ENCODE data around the gene ELMOD2. TPM values are rescaled to one million over a fixed set of nuclear protein-coding genes. Genes with fewer than 3 reads are reported as not detected.

Gene ELMOD2
- total RNA-seq, 1 donor from 2014 or later: 19.2 TPM

DNA sequence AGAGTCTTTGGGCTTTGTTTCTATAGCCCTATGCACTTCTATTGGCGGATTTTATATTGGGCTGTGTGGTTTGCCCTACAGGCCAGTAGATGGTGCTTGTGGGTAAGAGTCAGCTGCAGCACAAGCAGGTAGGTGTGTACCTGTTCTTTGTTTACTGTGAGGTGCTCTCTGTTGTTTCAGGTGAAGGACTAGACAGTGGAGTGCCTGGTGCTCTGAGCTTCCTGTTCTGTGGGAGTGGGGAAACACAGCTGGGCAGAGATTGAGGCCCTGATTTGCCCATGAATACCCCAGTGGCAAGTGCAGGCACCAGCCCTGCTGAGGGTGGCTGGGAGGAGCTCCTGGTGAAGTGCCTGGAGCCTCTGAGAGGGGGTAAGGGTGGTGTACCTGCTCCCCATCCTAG lies 71.1 kb downstream of the ELMOD2 start:
- peaks cover 2% of the 10 kb centered on the region for H3K27me3 ChIP-seq (ENCODE audit: control insufficient read depth, insufficient read depth, low read length)
- H3K4me3 ChIP-seq (ENCODE audit: low read depth, low read length): no peak overlapping the region
- TF ChIP-seq CTCF (IDR thresholded peaks at IDR 0.05; ENCODE audit: insufficient read depth, low read length, severe bottlenecking): peak; percentile 86
- DNase-seq (ENCODE audit: low read depth): peak; percentile 62
- peak; percentile 99 for FAIRE-seq
- no peaks in the 10 kb centered on the region for H3K36me3 ChIP-seq (ENCODE audit: control insufficient read depth, insufficient read depth, low read length)

DNA sequence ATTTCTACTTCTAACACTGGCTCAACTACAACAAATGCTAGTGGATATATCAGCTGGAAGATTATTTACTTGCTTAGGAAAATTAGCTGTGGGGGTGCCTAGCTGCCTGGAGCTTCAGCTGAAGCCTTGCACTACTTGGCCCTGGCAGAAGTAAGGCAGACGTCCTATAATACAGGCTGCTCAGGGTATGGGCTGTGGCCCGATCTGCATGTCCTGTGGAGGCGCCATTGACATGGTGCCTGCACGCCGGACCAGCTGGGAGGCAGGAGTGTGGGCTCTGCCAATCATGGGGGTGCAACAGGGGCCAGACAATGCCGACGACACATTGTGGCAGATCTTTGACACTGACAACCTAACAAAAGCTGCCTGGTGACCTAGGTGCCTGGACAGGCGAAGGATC lies 76.4 kb downstream of the ELMOD2 start:
- H3K4me3 ChIP-seq (ENCODE audit: low read depth, low read length): no peak overlapping the region
- no peak for FAIRE-seq

GRCh38 chr4:140602714-140603113 lies 78.7 kb downstream of the ELMOD2 start:
- peak; percentile 83 for FAIRE-seq
- Histone ChIP-seq H3K36me3 (ENCODE audit: control insufficient read depth, insufficient read depth, low read length) (no peaks in the 10 kb centered on the region), H3K4me3 (ENCODE audit: low read depth, low read length) (no peak overlapping the region), H3K27me3 (ENCODE audit: control insufficient read depth, insufficient read depth, low read length) (peaks cover 4% of the 10 kb centered on the region)
- TF ChIP-seq CTCF (IDR thresholded peaks at IDR 0.05; ENCODE audit: insufficient read depth, low read length, severe bottlenecking): no peak
- DNase-seq (ENCODE audit: low read depth): no peak

More for the DNA sequence above, 76.4 kb downstream of the ELMOD2 start:
- no peak for DNase-seq (ENCODE audit: low read depth)
- Histone ChIP-seq H3K27me3 (ENCODE audit: control insufficient read depth, insufficient read depth, low read length) (peaks cover 4% of the 10 kb centered on the region), H3K36me3 (ENCODE audit: control insufficient read depth, insufficient read depth, low read length) (no peaks in the 10 kb centered on the region)
- TF ChIP-seq CTCF (IDR thresholded peaks at IDR 0.05; ENCODE audit: insufficient read depth, low read length, severe bottlenecking): no peak

DNA sequence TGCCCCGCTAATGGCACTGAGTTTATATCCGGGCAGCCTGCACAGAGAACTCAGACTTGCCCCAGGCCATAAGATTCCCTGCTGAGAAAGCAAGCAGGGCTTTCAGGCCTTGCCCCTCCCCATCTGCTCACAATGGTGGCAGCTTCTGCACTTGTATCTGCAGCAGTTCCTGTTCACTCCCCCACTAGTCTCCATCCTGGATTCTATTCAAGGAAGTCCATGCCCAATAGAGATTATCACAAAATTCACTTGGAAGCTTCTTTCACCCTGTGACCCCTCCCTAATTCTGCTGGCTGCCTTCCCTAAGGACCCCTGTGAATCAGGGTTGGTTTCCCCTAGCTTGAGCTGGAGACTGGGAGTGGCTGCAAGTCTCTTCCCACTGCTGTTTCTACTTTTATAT lies 79.3 kb downstream of the ELMOD2 start:
- FAIRE-seq (no peak), DNase-seq (ENCODE audit: low read depth) (no peak)
- Histone ChIP-seq H3K27me3 (ENCODE audit: control insufficient read depth, insufficient read depth, low read length) (peaks cover 4% of the 10 kb centered on the region), H3K36me3 (ENCODE audit: control insufficient read depth, insufficient read depth, low read length) (no peaks in the 10 kb centered on the region), H3K4me3 (ENCODE audit: low read depth, low read length) (no peak overlapping the region)
- TF ChIP-seq CTCF (IDR thresholded peaks at IDR 0.05; ENCODE audit: insufficient read depth, low read length, severe bottlenecking): no peak

Other genes with a start within 250 kb of the ELMOD2 start
- 61.9 and 81.0 TPM in 2 replicates for gene SCOC, start 150.5 kb upstream of the ELMOD2 start, total RNA-seq
- 53.1 and 78.5 TPM in 2 replicates for gene CLGN, start 96.5 kb upstream of the ELMOD2 start, total RNA-seq
- not detected in 2 replicates for gene MGAT4D, start 25.9 kb upstream of the ELMOD2 start, total RNA-seq
- under 0.01 TPM in 1 of 2 replicates, not detected in the other for gene UCP1, start 44.8 kb downstream of the ELMOD2 start, total RNA-seq
- gene TBC1D9, start 232.2 kb downstream of the ELMOD2 start, total RNA-seq: 17.1 and 22.4 TPM in 2 replicates

Measured in bronchial epithelial cell (primary cell).